HG03460 (cell line): ENCODE data around the gene CCNY.

Experiments
- ATAC-seq: cut with Tn5 transposase; IDR thresholded peaks from one replicate; pipeline ENCODE4 v1.9.1; 2021; ENCODE audit not compliant: unreplicated experiment

Gene CCNY

GRCh38 chr10:35573796-35574195 is 237.5 kb downstream of the CCNY start:
- ATAC-seq, result no peak

GRCh38 chr10:35574924-35575352 is 238.6 kb downstream of the CCNY start:
- no peak for ATAC-seq

GRCh38 chr10:35575640-35576039 is 239.3 kb downstream of the CCNY start:
- ATAC-seq, result no peak

DNA sequence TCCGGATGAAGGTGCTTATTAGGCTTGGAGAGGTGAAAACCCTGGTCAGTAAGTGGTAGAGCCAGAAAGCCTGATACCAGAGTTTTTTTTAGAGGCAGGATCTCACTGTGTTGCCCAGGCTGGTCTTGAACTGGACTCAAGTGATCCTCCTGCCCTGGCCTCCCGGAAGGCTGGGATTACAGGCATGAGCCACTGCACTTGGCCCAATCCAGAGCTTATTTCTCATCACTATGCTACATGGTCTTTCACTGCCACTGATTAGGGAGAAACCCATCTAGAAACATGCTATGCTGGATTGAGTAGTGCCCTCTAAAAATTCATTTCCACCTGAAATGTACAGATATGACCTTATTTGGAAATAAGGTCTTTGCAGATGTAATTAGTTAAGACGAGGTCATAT is 240.4 kb downstream of the CCNY start:
- no peak for ATAC-seq

DNA sequence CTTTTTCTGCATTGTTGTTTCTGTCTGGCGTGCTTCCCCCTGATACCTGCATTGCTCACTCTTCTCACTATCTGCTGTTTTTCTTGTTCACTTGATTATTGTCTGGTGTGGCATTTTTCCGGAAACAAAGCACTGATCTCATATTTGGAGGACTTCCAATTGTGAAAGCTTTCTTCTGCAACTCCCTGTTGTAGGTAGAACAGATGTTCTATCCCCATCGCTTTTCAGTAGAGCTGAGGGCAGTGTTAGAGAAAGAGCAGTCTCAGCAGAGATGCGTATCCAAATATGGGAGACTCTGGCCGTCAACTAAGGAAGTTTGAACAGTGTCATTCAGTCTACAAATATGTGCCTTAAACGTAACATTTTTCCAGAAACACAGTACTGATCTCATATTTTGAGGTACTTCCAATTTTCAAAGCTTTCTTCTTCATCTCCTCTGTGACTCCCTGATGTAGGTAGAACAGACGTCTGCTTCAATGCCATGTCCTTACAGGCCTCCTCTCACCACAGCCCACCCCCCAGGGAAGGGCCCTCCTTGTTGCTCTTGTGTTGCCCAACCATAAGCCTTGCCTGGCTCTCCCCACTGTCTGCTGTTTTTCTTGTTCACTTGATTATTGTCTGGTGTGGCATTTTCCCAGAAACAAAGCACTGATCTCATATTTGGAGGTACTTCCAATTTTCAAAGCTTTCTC is 241.8 kb downstream of the CCNY start:
- ATAC-seq, result no peak

DNA sequence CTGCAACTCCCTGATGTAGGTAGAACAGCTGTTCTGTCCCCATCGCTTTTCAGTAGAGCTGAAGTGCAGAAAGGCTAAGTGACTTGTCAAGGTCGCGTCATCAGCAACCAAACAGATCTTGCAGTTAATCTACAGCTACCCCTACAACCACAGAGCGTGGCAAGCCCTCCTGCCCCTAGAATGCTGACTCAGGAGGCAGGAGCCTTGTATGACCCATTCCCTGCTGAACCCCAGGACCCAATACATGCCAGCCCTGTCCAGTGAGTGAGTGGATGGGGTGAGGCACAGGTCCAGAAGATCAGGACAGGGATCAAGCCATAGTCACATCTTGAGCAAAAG is 242.3 kb downstream of the CCNY start:
- no peak for ATAC-seq

DNA sequence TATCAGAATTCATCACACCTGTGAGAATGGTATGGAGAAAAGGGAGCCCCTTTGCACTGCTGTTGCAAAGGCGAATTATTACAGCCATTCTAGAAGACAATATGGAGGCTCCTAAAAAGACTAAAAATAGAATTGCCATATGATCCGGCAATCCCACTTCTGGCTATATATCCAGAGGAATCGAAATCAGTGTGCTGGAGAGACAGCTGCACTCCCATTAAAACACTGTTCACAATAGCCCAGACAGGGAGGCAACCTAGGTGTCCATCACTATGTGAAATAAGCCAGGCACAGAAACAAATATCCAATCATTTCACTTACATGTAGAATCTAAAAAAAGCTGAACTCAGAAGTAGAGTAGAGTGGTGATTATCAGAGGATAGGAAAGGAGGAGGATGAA is 242.8 kb downstream of the CCNY start:
- ATAC-seq, result no peak

- ATAC-seq, result no peak
Measured at GRCh38 chr10:35579726-35580422, 243.6 kb downstream of the CCNY start.

GRCh38 chr10:35580423-35580770 is 244.1 kb downstream of the CCNY start:
- ATAC-seq, result no peak

DNA sequence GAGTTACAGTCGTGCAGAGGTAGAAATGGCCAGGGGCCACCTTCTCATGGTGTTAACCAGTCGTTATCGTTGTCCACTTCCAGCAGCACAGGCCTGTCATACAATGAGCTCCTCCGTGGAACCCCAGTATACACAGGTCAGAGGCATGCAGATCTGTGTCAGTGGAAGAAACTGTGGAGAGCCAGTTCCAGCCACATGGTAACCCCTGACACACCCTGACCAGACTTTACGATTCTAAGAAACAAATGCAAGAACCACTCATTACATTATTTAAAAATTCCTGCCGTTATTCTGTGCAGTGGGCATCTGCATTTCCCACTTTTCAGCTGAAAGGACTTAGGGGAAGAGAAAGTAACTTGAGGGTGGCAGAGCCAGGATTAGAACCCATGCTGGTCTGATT is 245.3 kb downstream of the CCNY start:
- no peak for ATAC-seq

DNA sequence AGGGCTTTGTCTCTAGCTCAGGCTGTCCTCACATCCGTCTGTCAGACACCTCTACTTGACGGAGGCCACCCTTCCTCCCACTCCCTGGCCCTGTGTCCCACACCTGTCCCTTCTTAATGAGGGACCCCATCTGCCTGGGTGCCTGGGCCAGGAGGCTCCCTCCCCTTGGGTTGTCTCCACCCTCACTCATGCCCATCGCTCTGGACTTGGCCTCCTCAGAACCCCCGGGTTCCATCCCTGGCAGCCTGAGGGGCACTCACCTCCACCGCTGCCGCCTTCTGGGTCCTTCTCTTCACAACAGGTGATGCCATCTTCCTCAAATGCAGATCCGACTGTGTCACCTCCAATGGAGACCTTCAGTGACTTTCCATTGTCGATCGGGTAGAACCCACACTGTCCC is 248.6 kb downstream of the CCNY start:
- ATAC-seq, result no peak

GRCh38 chr10:35585356-35585755 is 249.0 kb downstream of the CCNY start:
- no peak for ATAC-seq

DNA sequence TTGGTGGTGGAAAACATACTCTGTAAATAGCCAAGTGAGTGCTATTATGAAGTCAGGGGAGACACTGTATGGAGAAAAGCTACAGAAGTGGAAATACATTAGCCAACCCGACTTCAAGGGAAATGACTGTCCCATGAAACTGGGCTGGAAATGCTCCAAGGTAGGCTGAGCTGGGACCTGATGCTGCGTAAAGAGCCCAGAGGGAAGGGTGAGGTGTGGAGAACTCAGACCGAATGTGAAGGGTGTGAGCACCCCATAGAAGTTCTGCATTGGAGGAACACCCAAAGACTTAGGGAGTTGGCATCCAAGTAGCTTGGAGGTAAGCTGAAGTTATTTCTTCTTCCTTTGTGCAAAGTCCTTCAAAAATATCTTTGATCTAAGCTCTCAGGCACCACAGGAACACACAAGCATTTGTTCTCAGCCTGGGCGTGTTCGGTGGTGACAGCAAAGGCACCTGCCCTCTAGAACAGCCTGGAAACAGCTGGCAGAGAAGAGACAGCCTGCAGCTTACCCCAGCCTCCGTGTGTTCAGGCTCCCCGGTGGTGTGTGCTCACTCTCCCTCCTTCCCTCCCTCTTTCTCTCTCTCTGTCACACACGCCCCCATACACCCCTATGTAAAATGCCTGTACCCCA is 249.7 kb downstream of the CCNY start:
- ATAC-seq, result no peak

- ATAC-seq, result no peak
Measured at GRCh38 chr10:35588836-35589235, 252.5 kb downstream of the CCNY start.

DNA sequence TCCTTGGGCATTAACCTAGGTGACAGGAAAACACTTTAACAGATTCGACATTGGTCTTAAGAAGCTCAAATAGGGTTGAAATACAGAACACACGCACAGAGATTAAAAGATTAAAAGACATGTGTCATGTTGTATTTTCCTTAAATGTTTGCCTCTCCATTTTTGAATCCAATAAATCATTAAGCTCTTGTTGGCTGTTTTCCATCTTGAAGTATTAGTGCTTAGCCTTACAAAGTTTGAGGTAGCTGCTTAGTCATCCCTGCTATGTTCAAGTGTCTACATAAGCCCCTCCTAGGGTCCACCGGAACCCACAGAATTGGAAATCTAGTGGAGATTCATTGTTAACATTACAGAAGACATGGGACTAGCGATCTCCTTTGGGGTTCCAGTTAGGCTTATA is 256.1 kb downstream of the CCNY start:
- ATAC-seq, result no peak

DNA sequence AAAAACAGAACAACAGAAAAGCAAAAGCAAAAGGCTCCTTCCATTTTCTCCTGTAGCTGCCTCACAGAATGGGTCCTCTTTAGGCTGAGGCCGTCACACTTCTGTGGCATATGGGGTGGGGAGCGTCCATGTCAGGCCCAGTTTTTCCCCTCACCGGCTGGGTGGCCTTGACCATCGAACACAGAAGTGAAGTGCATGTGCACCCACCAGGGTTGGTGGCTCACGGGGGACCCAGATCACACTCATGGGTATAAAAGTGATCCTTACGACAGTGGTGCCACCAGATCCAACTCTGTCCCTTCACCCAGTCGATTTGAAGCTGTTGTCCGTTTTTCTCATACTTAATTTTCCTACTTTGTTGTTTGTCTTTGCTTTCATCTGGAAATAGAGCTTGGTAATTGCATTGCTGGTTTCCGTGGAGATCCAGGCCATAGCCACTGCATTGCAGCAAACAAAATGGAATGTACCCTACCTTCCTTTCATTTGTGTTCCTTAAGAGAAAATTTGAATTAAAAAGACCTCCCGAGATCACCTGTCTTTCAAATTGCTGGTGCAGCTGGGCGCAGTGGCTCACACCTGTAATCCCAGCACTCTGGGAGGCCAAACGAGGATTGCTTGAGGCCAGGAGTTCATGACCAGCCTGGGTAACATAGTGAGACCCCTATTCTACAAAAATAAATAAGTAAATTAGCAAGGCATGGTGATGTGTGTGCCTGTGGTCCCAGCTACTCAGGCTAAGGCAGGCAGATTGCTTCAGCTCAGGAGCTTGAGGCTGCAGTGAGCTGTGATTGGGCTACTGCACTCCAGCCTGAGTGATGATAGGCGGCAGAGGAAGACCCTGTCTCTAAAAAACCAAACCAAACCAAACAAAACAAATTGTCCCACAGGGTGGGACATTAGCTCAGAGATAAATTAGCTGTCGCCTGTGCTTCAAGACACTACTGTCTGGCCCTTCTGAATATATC is 258.1 kb downstream of the CCNY start:
- ATAC-seq, result no peak

DNA sequence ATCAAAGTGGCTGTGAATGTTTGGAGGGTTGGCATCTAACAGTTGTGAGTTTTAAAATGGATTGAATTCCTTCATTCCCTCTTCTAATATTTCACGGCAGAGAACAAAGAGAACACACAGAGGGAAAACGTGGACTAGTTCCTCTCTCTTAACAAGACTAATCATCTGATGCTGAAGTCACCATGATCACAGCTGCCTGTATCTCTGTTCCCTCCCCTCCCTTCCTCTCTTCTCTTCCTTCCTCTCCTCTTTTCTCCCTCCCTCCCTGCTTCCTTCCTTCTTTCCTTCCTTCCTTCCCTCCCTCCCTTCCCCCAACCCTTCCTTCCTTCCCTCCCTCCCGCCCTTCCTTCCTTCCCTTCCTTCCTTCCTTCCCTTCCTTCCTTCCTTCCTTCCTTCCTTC is 258.8 kb downstream of the CCNY start:
- no peak for ATAC-seq

- no peak for ATAC-seq
Measured at GRCh38 chr10:35598379-35598778, 262.1 kb downstream of the CCNY start.

- ATAC-seq, result no peak
Measured at GRCh38 chr10:35600193-35600592, 263.9 kb downstream of the CCNY start.

- no peak for ATAC-seq
Measured at GRCh38 chr10:35605191-35605590, 268.9 kb downstream of the CCNY start, which contains the start of gene GJD4. Gene GJD4 (plus strand): TSS chr10:35605341. CDS start chr10:35605568, 227 bp downstream.

- ATAC-seq, result no peak
Measured at GRCh38 chr10:35606430-35606829, 270.1 kb downstream of the CCNY start.
